Vagina (tissue), 2 donors: ENCODE measurements around the gene ZNF506. TPM values are rescaled to one million over a fixed set of nuclear protein-coding genes. Genes with fewer than 3 reads are reported as not detected.
"Not testable (repeated sequence)": the region's sequence is repeated elsewhere in the genome, so short reads cannot be mapped to it uniquely, and the experiment has no call there.

ENCODE experiments used
- DNase-seq, 2 donors: peaks; one replicate each; pipeline ENCODE4 v3.0.0-alpha.2; 2017; ENCODE audit errors: extremely low spot score in 2 of 2
- H3K27ac ChIP-seq: fragments of 200-600 bp; sonication (generic); one replicate; pipeline ENCODE4 v1.5.1; 2019
- H3K27me3 ChIP-seq: fragments of 200-600 bp; sonication (generic); one replicate; pipeline ENCODE4 v1.5.1; 2019
- H3K36me3 ChIP-seq, 2 donors: fragments of 200-600 bp; sonication (generic); one replicate each; pipeline ENCODE4 v1.5.1; 2017 to 2019
- H3K4me1 ChIP-seq: fragments of 200-600 bp; sonication (generic); one replicate; pipeline ENCODE4 v1.5.1; 2019
- H3K4me3 ChIP-seq, 2 donors: fragments of 200-600 bp; sonication (generic); 1 replicate in 1 of 2; 2 replicates in 1 of 2; pipeline ENCODE4 v1.5.1; 2016 to 2019
- H3K9me3 ChIP-seq: fragments of 200-600 bp; sonication (generic); one replicate; pipeline ENCODE4 v1.5.1; 2019
- CTCF ChIP-seq, 3 experiments: fragments of 450-650 bp in 2 of 3; fragments of 200-600 bp in 1 of 3; sonication (generic) in 1 of 3; IDR thresholded peaks; one replicate each; pipeline ENCODE4 v1.5.1; 2017 to 2019; ENCODE audit warnings: antibody characterized with exemption in 3 of 3, mild to moderate bottlenecking in 2 of 3, moderate library complexity in 2 of 3
- POLR2A ChIP-seq, 2 donors: fragments of 450-650 bp; IDR thresholded peaks; one replicate each; pipeline ENCODE4 v1.6.1; 2017; ENCODE audit warnings: antibody characterized with exemption in 2 of 2, mild to moderate bottlenecking in 2 of 2, moderate library complexity in 2 of 2
- POLR2AphosphoS5 ChIP-seq, 2 donors: sonication (generic); formaldehyde crosslinking; IDR thresholded peaks; one replicate each; pipeline ENCODE4 v1.9.0; 2017; ENCODE audit warnings: antibody characterized with exemption in 2 of 2, mild to moderate bottlenecking in 2 of 2, low read depth in 1 of 2; ENCODE audit not compliant: insufficient read depth in 1 of 2
- intact Hi-C: fragments of 100-400 bp; cut with DNase I; formaldehyde crosslinking; loops from one replicate; pipeline ENCODE4 v1.15.1; 2023
- total RNA-seq: library from RNA; depleted of rRNA; stranded (reverse); fragments of >200 nt; gene quantifications from one replicate; pipeline ENCODE4 v1.2.3, GENCODE V29; 2016

ZNF506 gene
- total RNA-seq, 1 donor from 2014 or later, result 33.6 TPM

- no peaks in the 10 kb centered on the region for H3K9me3 ChIP-seq
- no peak overlapping the region for H3K4me3 ChIP-seq
- TF ChIP-seq POLR2A (IDR thresholded peaks at IDR 0.05) (no peak), CTCF (IDR thresholded peaks at IDR 0.05) (no peak), POLR2AphosphoS5 (IDR thresholded peaks at IDR 0.05; ENCODE audit: insufficient read depth in 1 of 2, low read depth in 1 of 2) (no peak)
- H3K27me3 ChIP-seq, result no peaks in the 10 kb centered on the region
- no peak overlapping the region for H3K27ac ChIP-seq
- H3K36me3 ChIP-seq, result no peaks in the 10 kb centered on the region
- peaks cover 22% of the 10 kb centered on the region for H3K4me1 ChIP-seq
- intact Hi-C loops, result no loop called here
- DNase-seq, result no peak
Measured at GRCh38 chr19:19823916-19824315, 2.4 kb upstream of the ZNF506 start.

GRCh38 chr19:19821976-19822375, 426 bp upstream of the ZNF506 start:
- DNase-seq, H3K36me3 ChIP-seq, H3K9me3 ChIP-seq, intact Hi-C loops, H3K27me3 ChIP-seq: not testable (repeated sequence)
- peaks cover 29% of the 10 kb centered on the region for H3K4me1 ChIP-seq
- H3K27ac ChIP-seq, result peak overlapping the region; percentile 83
- H3K4me3 ChIP-seq, result peak overlapping the region; percentile 67 to 75

- H3K4me1 ChIP-seq, result peaks cover 34% of the 10 kb centered on the region
- intact Hi-C loops, result no loop called here
- no peaks in the 10 kb centered on the region for H3K36me3 ChIP-seq
- DNase-seq, result no peak
- H3K27ac ChIP-seq, result peak overlapping the region; percentile 83
- TF ChIP-seq CTCF (IDR thresholded peaks at IDR 0.05) (no peak), POLR2A (IDR thresholded peaks at IDR 0.05) (no peak), POLR2AphosphoS5 (IDR thresholded peaks at IDR 0.05; ENCODE audit: insufficient read depth in 1 of 2, low read depth in 1 of 2) (no peak)
- peak overlapping the region; percentile 67 to 75 for H3K4me3 ChIP-seq
- H3K27me3 ChIP-seq, result no peaks in the 10 kb centered on the region
- no peaks in the 10 kb centered on the region for H3K9me3 ChIP-seq
Measured at GRCh38 chr19:19820774-19821320, 703 bp downstream of the ZNF506 start.

- DNase-seq, result no peak
- intact Hi-C loops, result no loop called here
- H3K36me3 ChIP-seq, result no peaks in the 10 kb centered on the region
- H3K4me3 ChIP-seq, result no peak overlapping the region
- H3K4me1 ChIP-seq, result peaks cover 32% of the 10 kb centered on the region
- H3K27ac ChIP-seq, result no peak overlapping the region
- no peaks in the 10 kb centered on the region for H3K9me3 ChIP-seq
- TF ChIP-seq POLR2AphosphoS5 (IDR thresholded peaks at IDR 0.05; ENCODE audit: insufficient read depth in 1 of 2, low read depth in 1 of 2), result no peak
- TF ChIP-seq CTCF (IDR thresholded peaks at IDR 0.05), result no peak
- no peak for TF ChIP-seq POLR2A (IDR thresholded peaks at IDR 0.05)
- no peaks in the 10 kb centered on the region for H3K27me3 ChIP-seq
Measured at GRCh38 chr19:19817357-19817756, 4.2 kb downstream of the ZNF506 start.

- Histone ChIP-seq H3K4me1 (peaks cover 27% of the 10 kb centered on the region), H3K36me3 (no peaks in the 10 kb centered on the region), H3K4me3 (no peak overlapping the region), H3K9me3 (no peaks in the 10 kb centered on the region), H3K27ac (no peak overlapping the region), H3K27me3 (no peaks in the 10 kb centered on the region)
- no peak for DNase-seq
- intact Hi-C loops, result no loop called here
- no peak for TF ChIP-seq CTCF (IDR thresholded peaks at IDR 0.05)
- no peak for TF ChIP-seq POLR2AphosphoS5 (IDR thresholded peaks at IDR 0.05; ENCODE audit: insufficient read depth in 1 of 2, low read depth in 1 of 2)
- TF ChIP-seq POLR2A (IDR thresholded peaks at IDR 0.05), result no peak
Measured at GRCh38 chr19:19816679-19817078, 4.9 kb downstream of the ZNF506 start.

GRCh38 chr19:19811999-19812398, 9.6 kb downstream of the ZNF506 start:
- DNase-seq, H3K27ac ChIP-seq, intact Hi-C loops, H3K27me3 ChIP-seq, H3K9me3 ChIP-seq, H3K36me3 ChIP-seq, H3K4me3 ChIP-seq: not testable (repeated sequence)
- peaks cover 15% of the 10 kb centered on the region for H3K4me1 ChIP-seq
